ENCODE results near the gene LAX1.
"Not testable (repeated sequence)": the region's sequence is repeated elsewhere in the genome, so short reads cannot be mapped to it uniquely, and the experiment has no call there.

The LAX1 gene

GRCh38 chr1:203754455-203754864 is 10.5 kb upstream of the LAX1 start:
- ChIA-PET POLR2A (no interaction called here), CTCF (interaction anchor here (1.7 kb wide), 1 partner anchor 11 kb away, joined by 3 read pairs; no protein-coding TSS in a partner anchor)
- DNase-seq (ENCODE audit: extremely low spot score): no peak
- TF ChIP-seq CTCF (IDR thresholded peaks at IDR 0.05; ENCODE audit: control extremely low read depth, extremely low read depth, low read depth, missing control alignments): no peak

- TF ChIP-seq CTCF (IDR thresholded peaks at IDR 0.05; ENCODE audit: control extremely low read depth, extremely low read depth, low read depth, missing control alignments): no peak
- no peak for DNase-seq (ENCODE audit: extremely low spot score)
- ChIA-PET POLR2A (no interaction called here), CTCF (interaction anchor here (1.7 kb wide), 1 partner anchor 9 kb away, joined by 3 read pairs; no protein-coding TSS in a partner anchor)
Observed at GRCh38 chr1:203756036-203756435, 8.9 kb upstream of the LAX1 start.

- POLR2A ChIA-PET; DNase-seq (ENCODE audit: extremely low spot score); CTCF ChIA-PET: not testable (repeated sequence)
Observed at GRCh38 chr1:203758749-203759148, 6.2 kb upstream of the LAX1 start.

- CTCF ChIA-PET: interaction anchor here (1.1 to 2.1 kb wide), 2 partner anchors 12 to 15 kb away, joined by 3 to 4 read pairs; no protein-coding TSS in a partner anchor
- POLR2A ChIA-PET: no interaction called here
- TF ChIP-seq CTCF (IDR thresholded peaks at IDR 0.05; ENCODE audit: control extremely low read depth, extremely low read depth, low read depth, missing control alignments): no peak
- no peak for DNase-seq (ENCODE audit: extremely low spot score)
Observed at GRCh38 chr1:203760506-203760905, 4.5 kb upstream of the LAX1 start.

- DNase-seq (ENCODE audit: extremely low spot score); POLR2A ChIA-PET: not testable (repeated sequence)
- CTCF ChIA-PET: interaction anchor here (2.1 kb wide), 1 partner anchor 13 kb away, joined by 4 read pairs; no protein-coding TSS in a partner anchor
Observed at GRCh38 chr1:203761958-203762357, 3.0 kb upstream of the LAX1 start.

GRCh38 chr1:203763505-203763904 is 1.5 kb upstream of the LAX1 start:
- ChIA-PET CTCF (interaction anchor here (0.9 to 1.4 kb wide), 2 partner anchors 12 to 28 kb away, joined by 3 read pairs; no protein-coding TSS in a partner anchor), POLR2A (no interaction called here)
- no peak for TF ChIP-seq CTCF (IDR thresholded peaks at IDR 0.05; ENCODE audit: control extremely low read depth, extremely low read depth, low read depth, missing control alignments)

GRCh38 chr1:203764105-203765028 is 616 bp upstream of the LAX1 start:
- TF ChIP-seq CTCF (IDR thresholded peaks at IDR 0.05; ENCODE audit: control extremely low read depth, extremely low read depth, low read depth, missing control alignments): no peak
- CTCF ChIA-PET: interaction anchor here (0.9 to 1.4 kb wide), 4 partner anchors 11 to 29 kb away, joined by 3 read pairs; no protein-coding TSS in a partner anchor
- POLR2A ChIA-PET: interaction anchor here (0.7 kb wide), 1 partner anchor 33 kb away, joined by 3 read pairs; no protein-coding TSS in a partner anchor
- DNase-seq (ENCODE audit: extremely low spot score): no peak

More at GRCh38 chr1:203763505-203763904, 1.5 kb upstream of the LAX1 start:
- DNase-seq (ENCODE audit: extremely low spot score): no peak
